Psoas muscle (tissue), 8 donors: ENCODE measurements around the gene MOB3B. TPM values are rescaled to one million over a fixed set of nuclear protein-coding genes. Genes with fewer than 3 reads are reported as not detected.

Experiments
- ATAC-seq, 4 donors: fragments of 200-7000 bp; cut with Tn5 transposase; one replicate each; pipeline ENCODE4 v1.9.1; 2020; ENCODE audit warnings: moderate library complexity in 3 of 4, mild to moderate bottlenecking in 2 of 4
- DNase-seq, 2 donors: peaks; one replicate each; pipeline ENCODE4 v3.0.0-alpha.2; 2020
- H3K27ac ChIP-seq: fragments of 200-600 bp; one replicate; pipeline ENCODE4 v1.8.0; 2022
- H3K27me3 ChIP-seq, 3 donors: fragments of 200-600 bp in 1 of 3; one replicate each; pipeline versions ENCODE4 v1.6.1 to v1.8.0; 2013 to 2022; ENCODE audit warnings: low read length in 2 of 3, mild to moderate bottlenecking in 2 of 3, moderate library complexity in 1 of 3; ENCODE audit not compliant: insufficient read depth in 3 of 3
- H3K36me3 ChIP-seq, 2 donors: fragments of 200-600 bp in 1 of 2; one replicate each; pipeline versions ENCODE4 v1.6.1 to v1.8.0; 2013 to 2022; ENCODE audit warnings: low read depth in 1 of 2, mild to moderate bottlenecking in 1 of 2, moderate library complexity in 1 of 2; ENCODE audit not compliant: insufficient read depth in 1 of 2
- H3K4me1 ChIP-seq: fragments of 200-600 bp; one replicate; pipeline ENCODE4 v1.8.0; 2022
- H3K4me3 ChIP-seq: fragments of 200-600 bp; one replicate; pipeline ENCODE4 v1.8.0; 2022; ENCODE audit warnings: mild to moderate bottlenecking
- H3K9me3 ChIP-seq: fragments of 200-600 bp; one replicate; pipeline ENCODE4 v1.8.0; 2022
- WGBS, 3 donors: extraction: QIAGEN DNeasy Blood & Tissue Kit; methylation state at CpG; one replicate each; pipeline versions ENCODE4 v1.1.6 to v1.1.7; 2013; 5-methylcytosine and 5-hydroxymethylcytosine counted together
- intact Hi-C, 2 donors: fragments of 100-400 bp; cut with DNase I; formaldehyde crosslinking; loops; one replicate each; pipeline versions ENCODE4 v1.11.0 to v1.14.2; 2022
- polyA plus RNA-seq, 3 donors: library from polyadenylated mRNA; stranded (reverse); fragments of 200-250 nt; gene quantifications; one replicate each; pipeline ENCODE4 v1.2.3, GENCODE V29; 2013
- total RNA-seq, 4 donors: library from RNA; stranded (reverse); fragmentation: NEBNext Ultra II Directional in 2 of 4; extraction: Animal tissue kit (Norgen Biotek cat#: 25700) in 2 of 4; gene quantifications; one replicate each; pipeline versions ENCODE4 v1.2.1 to v1.2.4, GENCODE V29; 2021 to 2023
- TF ChIP-seq, protein P1 (sequence below): fragments of 200-600 bp; IDR thresholded peaks from one replicate; pipeline ENCODE4 v1.8.0; 2022; ENCODE audit warnings: antibody characterized with exemption
- donor health status: healthy with polysubstance abuse.
- donor health status: DM: no; HTN: no; CAD: no; lungs with moderate emphysema.
- donor health status: Bipolar disorder and iron deficiency.
- donor health status: healthy.
- donor health status: DM: yes; HTN: yes; CAD: no.
- donor health status: DM: no; HTN: no; CAD: no.
- donor health status: DM: no; HTN: no; CAD: no.
- donor health status: DM: yes; HTN: yes; CAD: no.

Gene MOB3B
- total and polyA plus RNA-seq, 7 donors = 0.57 to 4.5 (median 1.8) TPM

DNA sequence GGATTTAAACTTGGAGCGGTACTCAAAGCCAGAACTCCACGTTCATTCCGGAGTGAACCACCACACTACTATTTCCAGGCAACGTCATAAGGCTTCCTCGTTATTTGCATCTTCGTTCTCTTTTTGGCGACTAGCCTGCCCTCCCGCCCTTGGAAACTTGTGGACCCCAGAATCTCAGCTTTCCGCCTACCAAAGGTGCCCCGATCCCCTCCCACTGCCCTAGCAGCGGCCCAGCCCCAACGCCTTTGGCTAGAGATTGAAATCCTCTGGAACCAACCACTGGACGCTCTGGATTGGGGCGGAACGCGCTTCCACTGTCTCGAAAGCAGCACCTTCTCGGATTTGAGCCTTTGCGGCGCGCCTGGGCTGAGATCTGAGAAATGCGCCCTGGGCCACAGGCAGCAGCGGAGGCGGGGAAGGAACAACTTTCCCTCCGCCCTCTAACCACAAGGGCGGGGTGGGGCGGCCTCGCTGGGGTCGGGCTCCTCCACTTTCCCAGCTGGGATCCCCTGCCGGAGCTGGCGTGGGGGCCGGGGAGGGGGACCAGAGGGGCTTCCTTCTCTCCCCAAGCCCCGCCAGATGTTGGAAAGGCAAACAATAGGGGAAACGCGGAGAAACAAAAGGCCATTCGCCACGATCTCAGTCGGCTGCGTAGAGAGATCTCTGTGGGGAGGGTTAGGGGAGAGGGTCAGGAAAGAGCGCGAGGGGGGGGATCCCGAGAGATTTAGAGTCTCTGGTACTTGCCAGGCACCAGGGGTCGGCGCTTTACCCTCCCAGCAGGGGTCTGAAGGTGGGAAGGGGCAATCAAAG, 1.3 kb downstream of the MOB3B start:
- Histone ChIP-seq H3K4me1 (no peaks in the 10 kb centered on the region), H3K27ac (peak overlapping the region; percentile 77), H3K27me3 (no peaks in the 10 kb centered on the region), H3K36me3 (no peaks in the 10 kb centered on the region), H3K4me3 (peak overlapping the region; percentile 83), H3K9me3 (no peaks in the 10 kb centered on the region)
- peak; percentile 71 to 87 (median 80) for ATAC-seq
- TF ChIP-seq, protein P1, sequence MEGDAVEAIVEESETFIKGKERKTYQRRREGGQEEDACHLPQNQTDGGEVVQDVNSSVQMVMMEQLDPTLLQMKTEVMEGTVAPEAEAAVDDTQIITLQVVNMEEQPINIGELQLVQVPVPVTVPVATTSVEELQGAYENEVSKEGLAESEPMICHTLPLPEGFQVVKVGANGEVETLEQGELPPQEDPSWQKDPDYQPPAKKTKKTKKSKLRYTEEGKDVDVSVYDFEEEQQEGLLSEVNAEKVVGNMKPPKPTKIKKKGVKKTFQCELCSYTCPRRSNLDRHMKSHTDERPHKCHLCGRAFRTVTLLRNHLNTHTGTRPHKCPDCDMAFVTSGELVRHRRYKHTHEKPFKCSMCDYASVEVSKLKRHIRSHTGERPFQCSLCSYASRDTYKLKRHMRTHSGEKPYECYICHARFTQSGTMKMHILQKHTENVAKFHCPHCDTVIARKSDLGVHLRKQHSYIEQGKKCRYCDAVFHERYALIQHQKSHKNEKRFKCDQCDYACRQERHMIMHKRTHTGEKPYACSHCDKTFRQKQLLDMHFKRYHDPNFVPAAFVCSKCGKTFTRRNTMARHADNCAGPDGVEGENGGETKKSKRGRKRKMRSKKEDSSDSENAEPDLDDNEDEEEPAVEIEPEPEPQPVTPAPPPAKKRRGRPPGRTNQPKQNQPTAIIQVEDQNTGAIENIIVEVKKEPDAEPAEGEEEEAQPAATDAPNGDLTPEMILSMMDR = no peak
- intact Hi-C loops = loop anchor here (2.0 to 5.0 kb wide), 5 partner anchors 41 to 195 kb away; no protein-coding TSS in a partner anchor
- 3 to 9% (median 7%) methylated on average over 43 to 44 of the region's 44 CpGs for WGBS, 3 donors
- peak; percentile 79 to 87 for DNase-seq

DNA sequence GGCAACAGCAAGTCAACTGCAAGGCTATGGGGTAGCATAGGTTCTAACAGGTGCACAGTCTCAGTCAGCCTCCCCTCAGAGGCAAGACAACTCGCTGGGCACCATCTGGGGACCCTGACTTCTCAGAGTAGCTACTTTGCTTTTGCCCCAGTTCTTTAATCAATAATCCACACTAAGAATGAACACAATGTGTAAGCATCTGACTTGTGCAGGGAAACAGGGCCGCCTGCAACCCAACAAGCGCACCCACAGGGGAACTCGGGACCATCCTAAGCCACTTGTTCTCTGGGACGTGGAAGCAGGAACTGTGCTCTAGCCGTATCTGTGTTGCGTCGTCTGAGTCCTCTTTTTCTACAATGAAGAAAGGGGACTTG, 1.9 kb downstream of the MOB3B start:
- TF ChIP-seq, protein P1 = no peak
- DNase-seq = no peak
- intact Hi-C loops = loop anchor here (2.0 to 5.0 kb wide), 6 partner anchors 15 to 195 kb away; no protein-coding TSS in a partner anchor
- Histone ChIP-seq H3K36me3 (no peaks in the 10 kb centered on the region), H3K27ac (peak overlapping the region; percentile 77), H3K4me1 (no peaks in the 10 kb centered on the region), H3K9me3 (no peaks in the 10 kb centered on the region), H3K27me3 (no peaks in the 10 kb centered on the region), H3K4me3 (peak overlapping the region; percentile 83)
- no peak for ATAC-seq
- WGBS, 3 donors = 48 to 59% (median 49%) methylated on average over 8 of the region's 8 CpGs

DNA sequence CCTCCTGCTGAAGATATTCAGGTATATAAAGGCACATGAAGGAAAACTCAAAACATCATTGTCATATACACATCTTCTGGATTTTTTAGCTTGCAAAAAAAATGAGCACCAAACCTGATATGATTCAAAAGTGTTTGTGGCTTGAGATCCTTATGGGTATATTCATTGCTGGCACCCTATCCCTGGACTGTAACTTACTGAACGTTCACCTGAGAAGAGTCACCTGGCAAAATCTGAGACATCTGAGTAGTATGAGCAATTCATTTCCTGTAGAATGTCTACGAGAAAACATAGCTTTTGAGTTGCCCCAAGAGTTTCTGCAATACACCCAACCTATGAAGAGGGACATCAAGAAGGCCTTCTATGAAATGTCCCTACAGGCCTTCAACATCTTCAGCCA, 5.4 kb downstream of the MOB3B start, which contains the start of gene IFNK:
Gene IFNK (plus strand): TSS at position 55 of the 400 bp plus-strand sequence. CDS start 47 bp downstream, at position 102.
- Histone ChIP-seq H3K9me3 (no peaks in the 10 kb centered on the region), H3K27me3 (no peaks in the 10 kb centered on the region), H3K4me1 (no peaks in the 10 kb centered on the region), H3K4me3 (no peak within 1 kb of the TSS), H3K27ac (no peak within 1 kb of the TSS), H3K36me3 (no peaks in the 10 kb centered on the region)
- intact Hi-C loops = no loop called here
- 86 to 91% (median 89%) methylated on average over 2 of the region's 2 CpGs for WGBS, 3 donors
- no peak for DNase-seq
- ATAC-seq = no peak
- TF ChIP-seq, protein P1 = no peak

DNA sequence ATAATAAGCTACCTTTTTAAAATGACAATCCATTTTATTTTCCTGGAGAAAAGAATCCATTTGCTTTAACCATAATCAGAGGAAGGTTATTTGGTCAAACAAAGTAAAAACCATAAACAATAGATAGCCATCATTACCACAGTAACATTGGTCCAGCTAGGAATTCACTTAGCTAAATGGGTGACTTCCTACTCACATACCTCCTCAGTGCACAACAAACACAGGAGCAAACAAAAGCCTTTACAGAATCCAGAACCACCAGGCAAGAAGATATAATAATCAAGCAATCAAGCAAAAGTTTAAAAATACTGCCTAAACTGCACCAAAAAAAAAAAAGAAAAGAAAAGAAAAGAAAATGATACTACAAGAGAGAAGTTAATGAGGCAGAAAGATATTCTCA, 6.5 kb downstream of the MOB3B start:
- H3K36me3 ChIP-seq = no peaks in the 10 kb centered on the region
- H3K27ac ChIP-seq = no peak overlapping the region
- DNase-seq (no peak), ATAC-seq (no peak)
- H3K4me1 ChIP-seq = no peaks in the 10 kb centered on the region
- H3K4me3 ChIP-seq = no peak overlapping the region
- no peaks in the 10 kb centered on the region for H3K9me3 ChIP-seq
- TF ChIP-seq, protein P1 = no peak
- intact Hi-C loops = no loop called here
- no peaks in the 10 kb centered on the region for H3K27me3 ChIP-seq
